Thyroid gland (tissue), 4 donors: ENCODE results near the gene FKBP1A. TPM values are rescaled to one million over a fixed set of nuclear protein-coding genes. Genes with fewer than 3 reads are reported as not detected.

Experiments
- DNase-seq, 2 donors: peaks; one replicate each; pipeline ENCODE4 v3.0.0-alpha.2; 2019
- H3K27ac ChIP-seq, 3 donors: fragments of 200-600 bp; sonication (generic); 1 replicate in 2 of 3; 2 replicates in 1 of 3; pipeline ENCODE4 v1.5.1; 2016 to 2019; ENCODE audit warnings: mild to moderate bottlenecking in 1 of 3, moderate library complexity in 1 of 3
- H3K27me3 ChIP-seq: fragments of 200-600 bp; sonication (generic); one replicate; pipeline ENCODE4 v1.5.1; 2019
- H3K36me3 ChIP-seq, 2 donors: fragments of 200-600 bp; sonication (generic); one replicate each; pipeline ENCODE4 v1.5.1; 2016 to 2019
- H3K4me1 ChIP-seq, 2 donors: fragments of 200-600 bp; sonication (generic); one replicate each; pipeline ENCODE4 v1.5.1; 2017 to 2019
- H3K4me3 ChIP-seq, 3 donors: fragments of 200-600 bp; sonication (generic); replicated peaks in 1 of 3; 1 replicate in 2 of 3; 2 replicates in 1 of 3; pipeline ENCODE4 v1.5.1; 2016; ENCODE audit warnings: mild to moderate bottlenecking in 1 of 3
- H3K9me3 ChIP-seq: fragments of 200-600 bp; sonication (generic); one replicate; pipeline ENCODE4 v1.5.1; 2017
- POLR2A ChIP-seq, 2 donors: fragments of 450-650 bp; IDR thresholded peaks; one replicate each; pipeline ENCODE4 v1.6.1; 2017; ENCODE audit warnings: antibody characterized with exemption in 2 of 2, mild to moderate bottlenecking in 2 of 2, moderate library complexity in 1 of 2
- WGBS, 2 donors: methylation state at CpG; one replicate each; pipeline ENCODE4 v1.1.5; 2017; 5-methylcytosine and 5-hydroxymethylcytosine counted together
- intact Hi-C: fragments of 100-400 bp; cut with DNase I; formaldehyde crosslinking; loops from one replicate; pipeline ENCODE4 v1.15.1; 2023
- total RNA-seq, 4 donors: library from RNA; depleted of rRNA; stranded (reverse); fragments of >200 nt; gene quantifications; one replicate each; pipeline ENCODE4 v1.2.3, GENCODE V29; 2016
- TF ChIP-seq, protein P1 (sequence below), 6 experiments: fragments of 200-600 bp in 3 of 6; fragments of 450-650 bp in 3 of 6; sonication (generic) in 3 of 6; IDR thresholded peaks; one replicate each; pipeline ENCODE4 v1.5.1; 2016 to 2019; ENCODE audit warnings: antibody characterized with exemption in 6 of 6, mild to moderate bottlenecking in 2 of 6, inconsistent platforms in 1 of 6, moderate library complexity in 1 of 6

Gene FKBP1A
- total RNA-seq, 4 donors from 2014 or later, result 142 to 272 (median 189) TPM

GRCh38 chr20:1330075-1330830, 62.6 kb downstream of the FKBP1A start:
- H3K4me1 ChIP-seq, result peaks cover 54 to 59% of the 10 kb centered on the region in 2 donors
- DNase-seq, result peak; percentile 47 to 64
- H3K27me3 ChIP-seq, result no peaks in the 10 kb centered on the region
- WGBS, 2 donors, result 62 to 68% methylated on average over 6 of the region's 6 CpGs
- H3K27ac ChIP-seq, result peak overlapping the region; percentile 91 to 99 (median 95)
- no peak overlapping the region for H3K4me3 ChIP-seq
- H3K36me3 ChIP-seq, result no peaks in the 10 kb centered on the region
- TF ChIP-seq, protein P1, sequence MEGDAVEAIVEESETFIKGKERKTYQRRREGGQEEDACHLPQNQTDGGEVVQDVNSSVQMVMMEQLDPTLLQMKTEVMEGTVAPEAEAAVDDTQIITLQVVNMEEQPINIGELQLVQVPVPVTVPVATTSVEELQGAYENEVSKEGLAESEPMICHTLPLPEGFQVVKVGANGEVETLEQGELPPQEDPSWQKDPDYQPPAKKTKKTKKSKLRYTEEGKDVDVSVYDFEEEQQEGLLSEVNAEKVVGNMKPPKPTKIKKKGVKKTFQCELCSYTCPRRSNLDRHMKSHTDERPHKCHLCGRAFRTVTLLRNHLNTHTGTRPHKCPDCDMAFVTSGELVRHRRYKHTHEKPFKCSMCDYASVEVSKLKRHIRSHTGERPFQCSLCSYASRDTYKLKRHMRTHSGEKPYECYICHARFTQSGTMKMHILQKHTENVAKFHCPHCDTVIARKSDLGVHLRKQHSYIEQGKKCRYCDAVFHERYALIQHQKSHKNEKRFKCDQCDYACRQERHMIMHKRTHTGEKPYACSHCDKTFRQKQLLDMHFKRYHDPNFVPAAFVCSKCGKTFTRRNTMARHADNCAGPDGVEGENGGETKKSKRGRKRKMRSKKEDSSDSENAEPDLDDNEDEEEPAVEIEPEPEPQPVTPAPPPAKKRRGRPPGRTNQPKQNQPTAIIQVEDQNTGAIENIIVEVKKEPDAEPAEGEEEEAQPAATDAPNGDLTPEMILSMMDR (IDR thresholded peaks at IDR 0.05), result no peak
- TF ChIP-seq POLR2A (IDR thresholded peaks at IDR 0.05), result peak in 1 of 2 donors; percentile 37
- H3K9me3 ChIP-seq, result no peaks in the 10 kb centered on the region
- intact Hi-C loops, result no loop called here

DNA sequence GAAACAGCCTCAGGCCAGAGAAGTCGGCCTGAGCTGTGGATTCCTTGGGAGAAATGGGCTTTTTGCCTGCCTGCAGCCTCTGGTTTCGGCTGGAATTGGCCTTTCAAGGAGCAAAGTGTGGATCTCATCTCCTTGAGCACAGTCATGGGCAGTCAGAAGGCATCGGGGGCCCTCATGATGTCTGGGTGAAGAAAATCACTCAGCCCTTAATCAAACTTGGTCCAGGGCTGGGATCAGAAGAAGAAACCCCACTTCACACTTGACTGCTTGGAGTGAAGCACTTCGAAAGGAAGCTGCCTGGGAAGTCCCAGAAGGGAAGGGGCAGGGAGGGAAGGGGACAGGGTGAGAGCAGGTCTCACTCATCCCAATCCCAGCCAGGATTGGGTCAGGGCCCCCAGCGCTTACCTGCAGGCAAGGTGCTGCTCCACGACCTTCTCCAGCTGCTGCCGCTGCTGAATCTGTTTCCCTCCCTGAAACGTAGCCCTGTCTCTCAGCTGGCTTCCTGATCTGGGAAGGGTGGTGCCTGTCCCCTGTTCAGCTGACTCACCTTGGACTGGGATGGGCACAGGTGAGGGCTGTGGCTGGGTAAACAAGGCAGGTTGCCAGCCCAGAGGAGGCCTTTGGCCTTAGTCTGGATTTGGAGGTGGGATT, 64.0 kb downstream of the FKBP1A start, which contains the start of gene SDCBP2:
TSS of gene SDCBP2 (minus strand) at position 460 of the 651 bp plus-strand sequence. CDS start 8,723 bp downstream, outside the sequence.
- H3K9me3 ChIP-seq, result no peaks in the 10 kb centered on the region
- H3K4me1 ChIP-seq, result peaks cover 53 to 67% of the 10 kb centered on the region in 2 donors
- no peak within 1 kb of the TSS for H3K4me3 ChIP-seq
- peak within 1 kb of the TSS; percentile 91 to 99 (median 95) for H3K27ac ChIP-seq
- WGBS, 2 donors, result 23 to 40% methylated on average over 5 to 6 of the region's 8 CpGs
- TF ChIP-seq POLR2A (IDR thresholded peaks at IDR 0.05), result peak in 1 of 2 donors; percentile 78
- TF ChIP-seq, protein P1 (IDR thresholded peaks at IDR 0.05), result no peak
- no peaks in the 10 kb centered on the region for H3K36me3 ChIP-seq
- intact Hi-C loops, result no loop called here
- no peaks in the 10 kb centered on the region for H3K27me3 ChIP-seq
- DNase-seq, result peak; percentile 92

GRCh38 chr20:1327827-1328679, 64.8 kb downstream of the FKBP1A start:
- TF ChIP-seq, protein P1 (IDR thresholded peaks at IDR 0.05), result no peak
- no peak for TF ChIP-seq POLR2A (IDR thresholded peaks at IDR 0.05)
- WGBS, 2 donors, result 77 to 80% methylated on average over 7 of the region's 7 CpGs
- H3K4me3 ChIP-seq, result no peak overlapping the region
- no peaks in the 10 kb centered on the region for H3K27me3 ChIP-seq
- no peaks in the 10 kb centered on the region for H3K36me3 ChIP-seq
- intact Hi-C loops, result no loop called here
- peaks cover 53 to 73% of the 10 kb centered on the region in 2 donors for H3K4me1 ChIP-seq
- peak overlapping the region; percentile 91 to 99 (median 95) for H3K27ac ChIP-seq
- no peaks in the 10 kb centered on the region for H3K9me3 ChIP-seq
- DNase-seq, result peak in 1 of 2 donors; percentile 1

DNA sequence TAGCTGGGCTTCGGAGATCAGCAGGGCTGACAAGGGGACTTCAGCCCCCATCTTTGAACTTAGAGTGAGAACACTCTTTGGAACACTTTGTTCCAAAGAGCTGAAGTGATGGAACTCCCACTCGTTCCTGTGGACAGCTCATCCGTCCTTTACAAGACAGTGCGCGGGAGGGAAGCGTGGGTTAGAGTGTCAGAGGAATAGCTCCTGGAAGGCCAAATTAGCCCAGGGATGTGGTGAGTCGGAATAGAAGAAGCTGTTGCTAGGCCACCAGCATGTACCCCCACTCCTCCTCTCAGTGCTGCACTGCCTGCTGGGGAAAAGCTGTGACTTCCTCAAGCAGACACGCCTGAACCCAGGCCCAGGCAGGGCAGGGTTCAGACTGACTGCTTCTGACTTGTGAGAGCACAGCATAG, 65.6 kb downstream of the FKBP1A start:
- intact Hi-C loops, result no loop called here
- DNase-seq, result peak in 1 of 2 donors; percentile 22
- H3K4me3 ChIP-seq, result no peak overlapping the region
- no peaks in the 10 kb centered on the region for H3K36me3 ChIP-seq
- no peaks in the 10 kb centered on the region for H3K27me3 ChIP-seq
- H3K9me3 ChIP-seq, result no peaks in the 10 kb centered on the region
- WGBS, 2 donors, result 81 to 85% methylated on average over 8 of the region's 8 CpGs
- H3K4me1 ChIP-seq, result peaks cover 61 to 81% of the 10 kb centered on the region in 2 donors
- peak overlapping the region; percentile 95 to 99 (median 97) for H3K27ac ChIP-seq
- TF ChIP-seq, protein P1 (IDR thresholded peaks at IDR 0.05), result no peak
- no peak for TF ChIP-seq POLR2A (IDR thresholded peaks at IDR 0.05)
